ENCODE measurements around the gene LRRFIP1. TPM values are rescaled to one million over a fixed set of nuclear protein-coding genes. Genes with fewer than 3 reads are reported as not detected.
"Not testable (repeated sequence)": the region's sequence is repeated elsewhere in the genome, so short reads cannot be mapped to it uniquely, and the experiment has no call there.

The LRRFIP1 gene
- total and polyA plus RNA-seq, 10 of the 15 experiments (the other 5 are each of a cell fraction or from before 2014, with no cell fraction given), result 36.2 to 120 (median 74.3) TPM

DNA sequence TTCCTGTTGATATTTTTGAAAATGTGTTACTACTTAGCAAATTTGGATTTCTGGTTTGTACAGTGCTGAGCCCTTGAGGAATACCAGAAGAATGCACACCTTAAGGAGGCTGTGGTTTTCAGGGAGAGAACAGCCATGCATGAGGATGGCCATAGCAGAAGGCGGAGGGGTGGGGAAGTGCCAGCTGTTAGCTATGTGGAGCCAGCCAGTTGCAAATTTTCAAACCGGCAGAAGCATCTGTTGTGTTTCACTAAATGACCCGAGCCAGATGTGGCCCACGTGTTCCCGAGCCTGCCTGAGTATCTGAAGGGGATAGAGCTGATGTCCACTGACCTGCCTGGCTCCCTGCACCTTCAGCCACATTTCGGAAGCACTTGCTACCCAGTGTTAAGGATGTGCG lies 154.8 kb downstream of the LRRFIP1 start (continued):
- no peak for TF ChIP-seq MEF2A (IDR thresholded peaks at IDR 0.05; ENCODE audit: insufficient read depth, low read depth, low read length)
- no peak for TF ChIP-seq JUND (IDR thresholded peaks at IDR 0.05; ENCODE audit: low read depth, low read length)
- TF ChIP-seq EED (IDR thresholded peaks at IDR 0.05; ENCODE audit: low read depth), result no peak
- TF ChIP-seq ELK1 (IDR thresholded peaks at IDR 0.05; ENCODE audit: low read depth, low read length), result no peak

GRCh38 chr2:237783678-237784077 lies 156.3 kb downstream of the LRRFIP1 start:
- ATAC-seq; DNase-seq (ENCODE audit: low read depth, low spot score): not testable (repeated sequence)

DNA sequence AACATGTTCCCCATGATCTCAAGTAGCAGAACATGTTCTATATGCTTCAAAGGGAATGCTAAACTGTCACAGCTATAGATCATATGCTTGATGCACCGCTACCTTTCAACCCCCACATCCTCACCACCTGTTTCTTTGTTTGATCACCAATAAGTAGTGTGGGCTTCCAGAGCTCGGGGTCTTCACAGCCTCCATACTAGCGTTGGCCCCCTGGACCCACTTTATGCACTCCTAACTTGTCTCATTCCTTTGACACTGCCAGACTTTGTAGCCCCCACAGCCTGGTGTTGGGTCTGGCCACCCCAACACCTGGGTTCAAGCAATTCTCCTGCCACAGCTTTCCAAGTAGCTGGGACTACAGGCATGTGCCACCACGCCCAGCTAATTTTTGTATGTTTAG lies 159.5 kb downstream of the LRRFIP1 start:
- H2AFZ ChIP-seq (ENCODE audit: control insufficient read depth, low read depth, low read length), result no peak overlapping the region
- no peaks in the 10 kb centered on the region for H4K20me1 ChIP-seq (ENCODE audit: control insufficient read depth, insufficient read depth)
- in situ Hi-C loops (cut with MboI) (no loop called here), intact Hi-C loops (cut with micrococcal nuclease; ENCODE audit: unreplicated experiment) (no loop called here)
- ATAC-seq (no peak), FAIRE-seq (no peak), DNase-seq (ENCODE audit: low read depth, low spot score) (no peak)
- WGBS (ENCODE audit: insufficient coverage, insufficient replicate concordance, low lambda C conversion rate, missing lambda C conversion rate), result 100% methylated on average over 4 of the region's 4 CpGs
- no peak overlapping the region for H3K27ac ChIP-seq (ENCODE audit: control insufficient read depth, insufficient read depth)
- peaks cover 12% of the 10 kb centered on the region; the same call in 1 of the 3 replicates for H3K9me3 ChIP-seq (replicated peaks; ENCODE audit: control insufficient read depth, insufficient read depth, low read length)
- no peaks in the 10 kb centered on the region for H3K27me3 ChIP-seq (replicated peaks in 1 of 2; ENCODE audit: control insufficient read depth in 2 of 2, insufficient read depth in 2 of 2, low read length in 1 of 2)
- POLR2A ChIA-PET, result no interaction called here
- CTCF ChIA-PET, result no interaction called here
- no TSS peak for BruUV-seq (replicated peaks)
- SMC1A ChIA-PET (ENCODE audit: uncharacterized antibody, unreplicated experiment), result no interaction called here
- H3K9ac ChIP-seq (ENCODE audit: control insufficient read depth, insufficient read depth, low read length), result no peak overlapping the region
- H3K79me2 ChIP-seq (ENCODE audit: control insufficient read depth, insufficient read depth, low read length), result no peaks in the 10 kb centered on the region
- TF ChIP-seq KAT2A (conservative IDR thresholded peaks at IDR 0.05; ENCODE audit: control insufficient read depth, low read depth, low read length) (no peak), GABPA (IDR thresholded peaks at IDR 0.05; ENCODE audit: low read depth) (no peak), BHLHE40 (IDR thresholded peaks at IDR 0.05; ENCODE audit: borderline replicate concordance in 1 of 2, low read depth in 2 of 2, low read length in 1 of 2) (no peak), RELA (IDR thresholded peaks at IDR 0.05; ENCODE audit: borderline replicate concordance, partially characterized antibody) (no peak), EP300 (IDR thresholded peaks at IDR 0.05; ENCODE audit: borderline replicate concordance in 1 of 2, control insufficient read depth in 1 of 2, low read depth in 2 of 2, low read length in 2 of 2) (no peak)
- TF ChIP-seq, protein P1, sequence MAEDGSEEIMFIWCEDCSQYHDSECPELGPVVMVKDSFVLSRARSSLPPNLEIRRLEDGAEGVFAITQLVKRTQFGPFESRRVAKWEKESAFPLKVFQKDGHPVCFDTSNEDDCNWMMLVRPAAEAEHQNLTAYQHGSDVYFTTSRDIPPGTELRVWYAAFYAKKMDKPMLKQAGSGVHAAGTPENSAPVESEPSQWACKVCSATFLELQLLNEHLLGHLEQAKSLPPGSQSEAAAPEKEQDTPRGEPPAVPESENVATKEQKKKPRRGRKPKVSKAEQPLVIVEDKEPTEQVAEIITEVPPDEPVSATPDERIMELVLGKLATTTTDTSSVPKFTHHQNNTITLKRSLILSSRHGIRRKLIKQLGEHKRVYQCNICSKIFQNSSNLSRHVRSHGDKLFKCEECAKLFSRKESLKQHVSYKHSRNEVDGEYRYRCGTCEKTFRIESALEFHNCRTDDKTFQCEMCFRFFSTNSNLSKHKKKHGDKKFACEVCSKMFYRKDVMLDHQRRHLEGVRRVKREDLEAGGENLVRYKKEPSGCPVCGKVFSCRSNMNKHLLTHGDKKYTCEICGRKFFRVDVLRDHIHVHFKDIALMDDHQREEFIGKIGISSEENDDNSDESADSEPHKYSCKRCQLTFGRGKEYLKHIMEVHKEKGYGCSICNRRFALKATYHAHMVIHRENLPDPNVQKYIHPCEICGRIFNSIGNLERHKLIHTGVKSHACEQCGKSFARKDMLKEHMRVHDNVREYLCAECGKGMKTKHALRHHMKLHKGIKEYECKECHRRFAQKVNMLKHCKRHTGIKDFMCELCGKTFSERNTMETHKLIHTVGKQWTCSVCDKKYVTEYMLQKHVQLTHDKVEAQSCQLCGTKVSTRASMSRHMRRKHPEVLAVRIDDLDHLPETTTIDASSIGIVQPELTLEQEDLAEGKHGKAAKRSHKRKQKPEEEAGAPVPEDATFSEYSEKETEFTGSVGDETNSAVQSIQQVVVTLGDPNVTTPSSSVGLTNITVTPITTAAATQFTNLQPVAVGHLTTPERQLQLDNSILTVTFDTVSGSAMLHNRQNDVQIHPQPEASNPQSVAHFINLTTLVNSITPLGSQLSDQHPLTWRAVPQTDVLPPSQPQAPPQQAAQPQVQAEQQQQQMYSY (CRISPR knock-in tag; IDR thresholded peaks at IDR 0.05), result no peak
- H3K36me3 ChIP-seq (ENCODE audit: control insufficient read depth in 2 of 2, insufficient read depth in 2 of 2, low read length in 1 of 2), result no peaks in the 10 kb centered on the region; a peak in 2 of 4 replicates
- no peaks in the 10 kb centered on the region for H3K4me1 ChIP-seq (ENCODE audit: control insufficient read depth, insufficient read depth, low read length)
- H3K4me2 ChIP-seq (ENCODE audit: control insufficient read depth, insufficient read depth), result no peak overlapping the region
- H3K4me3 ChIP-seq, result no peak overlapping the region
- RAD21 ChIA-PET (ENCODE audit: unreplicated experiment), result no interaction called here

More at GRCh38 chr2:237783678-237784077, 156.3 kb downstream of the LRRFIP1 start:
- POLR2A ChIA-PET; intact Hi-C loops (cut with micrococcal nuclease; ENCODE audit: unreplicated experiment); H4K20me1 ChIP-seq (ENCODE audit: control insufficient read depth, insufficient read depth); H3K27ac ChIP-seq (ENCODE audit: control insufficient read depth, insufficient read depth); FAIRE-seq; H2AFZ ChIP-seq (ENCODE audit: control insufficient read depth, low read depth, low read length); in situ Hi-C loops (cut with MboI); H3K9ac ChIP-seq (ENCODE audit: control insufficient read depth, insufficient read depth, low read length); H3K4me3 ChIP-seq; BruUV-seq (replicated peaks); SMC1A ChIA-PET (ENCODE audit: uncharacterized antibody, unreplicated experiment); H3K4me2 ChIP-seq (ENCODE audit: control insufficient read depth, insufficient read depth); H3K79me2 ChIP-seq (ENCODE audit: control insufficient read depth, insufficient read depth, low read length); H3K4me1 ChIP-seq (ENCODE audit: control insufficient read depth, insufficient read depth, low read length); H3K27me3 ChIP-seq (replicated peaks in 1 of 2; ENCODE audit: control insufficient read depth in 2 of 2, insufficient read depth in 2 of 2, low read length in 1 of 2); RAD21 ChIA-PET (ENCODE audit: unreplicated experiment): not testable (repeated sequence)
- CTCF ChIA-PET, result interaction anchor here (0.9 kb wide), 1 partner anchor 9 kb away, joined by 3 read pairs; no protein-coding TSS in a partner anchor
- H3K9me3 ChIP-seq (replicated peaks; ENCODE audit: control insufficient read depth, insufficient read depth, low read length), result peaks cover 12% of the 10 kb centered on the region; the same call in 2 of the 3 replicates
- H3K36me3 ChIP-seq (ENCODE audit: control insufficient read depth in 2 of 2, insufficient read depth in 2 of 2, low read length in 1 of 2), result peaks cover 2 to 19% of the 10 kb centered on the region in 2 experiments; a peak in 3 of 4 replicates
- 97% methylated on average over 2 of the region's 5 CpGs for WGBS (ENCODE audit: insufficient coverage, insufficient replicate concordance, low lambda C conversion rate, missing lambda C conversion rate)

Measured in GM12878 (cell line).